Stimulated activated CD4-positive, alpha-beta T cell treated with anti-CD3 and anti-CD28 coated beads, Interleukin-15, amount 100 ng/mL, for 48 hours (primary cell): ENCODE results near the gene TPGS1.

Experiments used
- DNase-seq, 2 donors: peaks; one replicate each; pipeline ENCODE4 v3.0.0-alpha.2; 2020; ENCODE audit warnings: low read depth in 2 of 2

The TPGS1 gene, protein sequence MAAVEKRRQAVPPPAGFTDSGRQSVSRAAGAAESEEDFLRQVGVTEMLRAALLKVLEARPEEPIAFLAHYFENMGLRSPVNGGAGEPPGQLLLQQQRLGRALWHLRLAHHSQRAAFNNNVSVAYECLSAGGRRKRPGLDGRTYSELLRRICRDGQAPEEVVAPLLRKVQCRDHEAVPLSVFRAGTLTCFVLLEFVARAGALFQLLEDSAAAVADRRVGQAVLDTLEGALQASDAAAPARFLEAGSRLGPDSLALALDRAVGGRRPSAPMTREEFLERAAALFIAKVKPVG

DNA sequence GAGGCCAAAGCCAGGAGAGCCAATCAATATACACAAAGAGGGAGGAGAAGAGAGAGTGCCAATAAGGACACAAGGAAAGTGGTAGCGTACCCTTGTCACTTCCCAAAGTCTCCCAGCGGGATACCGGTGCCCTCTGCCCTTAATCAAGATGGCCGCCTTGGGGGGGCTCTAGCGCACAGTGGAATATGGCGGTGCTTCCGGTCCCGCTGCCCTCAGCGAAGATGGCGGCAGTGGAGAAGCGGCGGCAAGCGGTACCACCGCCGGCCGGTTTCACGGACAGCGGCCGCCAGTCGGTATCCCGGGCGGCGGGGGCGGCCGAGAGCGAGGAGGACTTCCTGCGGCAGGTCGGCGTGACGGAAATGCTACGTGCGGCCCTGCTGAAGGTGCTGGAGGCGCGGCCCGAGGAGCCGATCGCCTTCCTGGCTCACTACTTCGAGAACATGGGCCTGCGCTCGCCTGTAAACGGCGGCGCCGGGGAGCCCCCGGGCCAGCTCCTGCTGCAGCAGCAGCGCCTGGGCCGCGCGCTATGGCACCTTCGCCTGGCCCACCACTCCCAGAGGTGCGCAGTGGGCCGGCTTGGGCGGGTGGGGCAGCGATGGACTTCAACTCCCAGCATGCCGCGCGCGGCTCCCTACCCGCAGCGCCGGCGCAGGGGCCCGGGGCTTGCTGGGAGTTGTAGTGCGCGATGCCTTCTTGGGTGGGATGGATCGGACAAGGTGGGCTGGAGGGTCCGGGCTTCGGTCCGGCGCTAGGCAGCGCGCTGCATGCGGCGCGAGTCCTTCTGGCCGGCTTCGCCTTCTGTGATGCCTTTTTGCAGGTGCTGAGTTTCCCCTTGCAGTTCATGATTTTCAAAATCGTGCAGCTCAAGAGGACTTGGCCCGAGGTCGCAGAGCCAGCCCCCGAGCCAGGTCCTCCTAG is at the start of gene TPGS1:
TSS of gene TPGS1 (plus strand) at position 212 of the 918 bp plus-strand sequence. CDS start at position 222, 10 bp downstream.
- peak; percentile 78 to 83 for DNase-seq

DNA sequence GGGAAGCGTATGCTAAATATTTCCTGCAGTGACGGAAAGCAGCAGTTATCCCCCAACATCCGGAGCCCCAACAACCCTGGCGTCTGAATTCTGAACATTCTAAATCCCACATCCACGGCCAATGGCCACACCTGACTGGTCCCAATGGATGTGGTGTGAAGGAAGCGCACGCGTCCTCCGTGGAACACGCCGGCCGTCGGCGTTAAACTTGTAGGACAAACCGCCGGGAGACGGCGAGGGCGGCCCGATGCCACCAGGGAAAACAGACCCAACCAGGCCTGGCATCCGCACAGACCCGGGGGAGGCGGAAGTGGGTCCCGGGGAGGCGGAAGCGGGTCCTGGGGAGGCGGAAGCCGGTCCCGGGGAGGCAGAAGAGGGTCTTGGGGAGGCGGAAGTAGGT is 49.7 kb upstream of the TPGS1 start:
- no peak for DNase-seq

DNA sequence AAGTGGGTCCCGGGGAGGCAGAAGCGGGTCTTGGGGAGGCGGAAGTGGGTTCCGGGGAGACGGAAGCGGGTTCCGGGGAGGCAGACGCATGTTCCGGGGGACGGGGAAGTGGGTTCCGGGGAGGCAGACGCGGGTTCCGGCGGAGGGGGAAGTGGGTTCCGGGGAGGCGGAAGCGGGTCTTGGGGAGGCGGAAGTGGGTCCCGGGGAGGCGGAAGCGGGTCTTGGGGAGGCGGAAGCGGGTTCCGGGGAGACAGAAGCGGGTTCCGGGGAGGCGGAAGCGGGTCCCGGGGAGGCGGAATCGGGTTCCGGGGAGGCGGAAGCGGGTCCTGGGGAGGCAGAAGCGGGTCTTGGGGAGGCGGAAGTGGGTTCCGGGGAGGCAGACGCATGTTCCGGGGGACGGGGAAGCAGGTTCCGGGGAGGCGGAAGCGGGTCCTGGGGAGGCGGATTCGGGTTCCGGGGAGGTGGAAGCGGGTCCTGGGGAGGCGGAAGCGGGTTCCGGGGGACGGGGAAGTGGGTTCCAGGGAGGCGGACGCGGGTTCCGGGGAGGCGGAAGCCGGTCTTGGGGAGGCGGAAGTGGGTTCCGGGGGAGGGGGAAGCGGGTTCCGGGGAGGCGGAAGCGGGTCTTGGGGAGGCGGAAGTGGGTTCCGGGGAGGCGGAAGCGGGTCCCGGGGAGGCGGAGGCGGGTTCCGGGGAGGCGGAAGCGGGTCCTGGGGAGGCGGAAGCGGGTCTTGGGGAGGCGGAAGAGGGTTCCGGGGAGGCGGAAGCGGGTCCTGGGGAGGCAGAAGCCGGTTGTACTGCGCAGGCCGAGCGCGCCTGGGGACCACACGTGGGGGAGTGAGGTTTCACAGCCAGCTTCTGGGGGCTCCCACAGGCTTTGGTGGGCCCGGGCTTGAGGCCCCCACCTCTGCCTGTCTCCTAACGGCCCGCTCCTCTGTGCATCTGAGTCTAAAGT is 48.9 kb upstream of the TPGS1 start:
- DNase-seq, result no peak

DNA sequence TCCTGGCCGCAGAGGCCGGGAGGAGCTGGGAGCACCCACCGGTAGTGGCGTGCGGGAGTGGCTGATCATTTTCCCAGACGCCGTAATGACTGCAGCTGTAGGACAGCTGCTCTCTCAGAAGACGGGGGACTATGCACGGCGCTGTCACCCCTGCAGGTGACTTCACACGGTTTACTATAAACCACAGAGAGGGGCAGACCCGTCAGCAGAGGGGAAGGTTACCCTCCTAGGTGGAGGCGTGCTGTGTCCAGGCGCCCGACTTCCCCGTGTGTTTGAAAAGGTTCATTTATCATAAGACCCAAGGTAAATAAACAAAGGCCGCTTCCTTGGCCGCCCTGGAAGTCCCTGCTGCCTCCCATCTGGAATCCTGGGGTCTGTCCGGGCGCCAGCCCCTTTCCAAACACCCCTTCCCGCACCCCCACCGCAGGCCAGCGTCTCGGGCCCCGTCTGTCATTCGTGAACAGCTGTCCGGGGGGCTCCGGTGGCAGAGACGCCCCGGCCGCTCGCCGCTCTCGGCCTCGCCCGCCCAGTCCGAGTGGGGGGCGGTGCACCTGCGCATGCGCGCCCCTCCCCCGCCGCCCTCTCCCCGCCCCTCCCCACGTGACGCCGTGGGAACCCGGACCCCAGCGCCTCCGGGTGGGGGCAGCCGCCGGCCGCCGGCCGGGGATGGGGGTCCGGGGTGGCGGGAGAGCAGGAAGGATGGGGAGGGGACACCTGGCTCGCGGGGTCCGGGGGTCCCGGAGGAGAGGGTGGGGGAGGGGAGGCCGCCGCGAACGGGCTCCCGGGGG is 47.4 kb upstream of the TPGS1 start:
- DNase-seq, result peak in 1 of 2 donors; percentile 10

DNA sequence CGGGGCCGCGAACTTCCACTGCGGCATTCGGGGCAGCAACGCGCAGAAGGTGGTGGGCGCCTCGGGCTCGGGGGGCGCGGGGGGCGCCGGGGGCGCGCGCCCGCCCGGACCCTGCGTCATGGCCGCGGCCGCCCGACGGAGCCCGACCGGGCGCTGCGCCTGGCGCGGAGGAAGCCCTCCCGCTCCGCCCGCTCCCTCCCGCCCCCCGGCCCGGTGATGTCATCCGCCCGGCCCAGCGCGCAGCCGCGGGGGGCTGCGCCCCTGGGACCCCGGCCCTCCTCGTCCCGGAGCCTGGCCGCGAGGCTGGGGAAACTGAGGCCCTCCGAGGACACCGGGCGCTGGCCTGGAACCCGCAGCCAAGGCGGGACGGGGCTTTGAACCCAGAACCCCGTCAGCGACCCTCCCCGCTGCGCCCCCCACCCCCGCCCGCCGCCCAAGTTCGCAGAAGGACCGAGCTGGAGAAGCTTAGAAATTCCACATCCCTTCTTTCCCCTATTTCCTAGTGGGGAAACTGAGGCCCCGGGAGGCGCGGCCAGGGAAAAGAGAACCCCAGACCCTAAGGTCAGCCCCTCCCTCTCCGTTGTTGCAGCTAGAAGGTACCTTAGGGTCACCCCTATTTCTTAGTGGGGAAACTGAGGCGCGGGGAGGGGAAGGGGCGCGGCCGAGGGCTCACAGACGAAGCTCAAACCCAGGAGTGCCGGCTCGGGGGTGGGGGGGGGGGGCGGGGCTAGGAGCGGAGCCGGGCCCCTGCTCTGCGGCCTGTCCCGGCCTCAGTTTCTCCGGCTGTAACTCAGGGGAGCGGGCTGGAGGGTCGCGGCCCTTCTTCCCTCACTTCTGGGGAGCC is 46.2 kb upstream of the TPGS1 start, which contains the start of gene SHC2:
TSS of gene SHC2 (minus strand) at position 157 of the 844 bp plus-strand sequence. CDS start at position 120, 37 bp downstream.
- DNase-seq, result no peak

DNA sequence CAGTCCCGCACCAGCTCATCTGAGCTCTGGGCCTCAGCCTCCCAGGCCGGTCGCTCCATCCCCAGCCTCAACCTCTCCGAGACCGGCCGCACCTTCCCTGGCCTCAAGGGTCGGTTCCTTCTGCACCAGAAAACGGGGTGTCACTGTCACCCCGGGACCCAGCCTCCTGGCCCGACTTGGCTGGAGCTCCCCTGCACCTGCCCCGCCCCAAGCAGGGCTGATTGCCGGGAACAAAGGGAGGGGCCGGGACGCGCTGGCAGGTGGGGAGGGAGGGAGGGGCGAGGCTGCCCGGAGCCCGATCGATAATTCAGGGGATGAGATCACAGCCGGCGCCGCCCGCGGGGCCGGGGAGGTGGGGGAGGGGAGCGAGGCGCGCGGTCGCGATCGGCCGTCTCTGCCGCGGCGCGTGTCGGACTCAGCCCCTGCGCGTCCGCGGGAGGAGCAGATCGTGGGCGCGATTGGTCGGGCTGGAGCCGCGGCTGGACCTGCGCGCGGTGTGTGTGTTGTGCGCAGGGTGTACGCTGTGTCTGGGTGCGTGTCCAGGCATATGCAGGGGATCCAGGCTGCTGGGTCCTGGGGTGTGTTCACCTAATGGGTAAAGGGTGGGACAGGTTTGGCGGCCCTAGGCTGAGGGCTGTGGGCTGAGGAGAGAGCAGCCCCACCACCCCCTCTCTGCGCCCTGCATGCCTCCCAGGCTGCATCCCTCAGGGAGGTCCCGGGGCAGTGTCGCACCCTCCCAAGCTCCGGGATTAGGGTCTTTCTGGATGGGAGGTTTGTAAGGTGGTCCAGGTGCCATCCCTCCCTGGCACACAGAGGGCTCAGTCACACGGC is 45.4 kb upstream of the TPGS1 start:
- no peak for DNase-seq

DNA sequence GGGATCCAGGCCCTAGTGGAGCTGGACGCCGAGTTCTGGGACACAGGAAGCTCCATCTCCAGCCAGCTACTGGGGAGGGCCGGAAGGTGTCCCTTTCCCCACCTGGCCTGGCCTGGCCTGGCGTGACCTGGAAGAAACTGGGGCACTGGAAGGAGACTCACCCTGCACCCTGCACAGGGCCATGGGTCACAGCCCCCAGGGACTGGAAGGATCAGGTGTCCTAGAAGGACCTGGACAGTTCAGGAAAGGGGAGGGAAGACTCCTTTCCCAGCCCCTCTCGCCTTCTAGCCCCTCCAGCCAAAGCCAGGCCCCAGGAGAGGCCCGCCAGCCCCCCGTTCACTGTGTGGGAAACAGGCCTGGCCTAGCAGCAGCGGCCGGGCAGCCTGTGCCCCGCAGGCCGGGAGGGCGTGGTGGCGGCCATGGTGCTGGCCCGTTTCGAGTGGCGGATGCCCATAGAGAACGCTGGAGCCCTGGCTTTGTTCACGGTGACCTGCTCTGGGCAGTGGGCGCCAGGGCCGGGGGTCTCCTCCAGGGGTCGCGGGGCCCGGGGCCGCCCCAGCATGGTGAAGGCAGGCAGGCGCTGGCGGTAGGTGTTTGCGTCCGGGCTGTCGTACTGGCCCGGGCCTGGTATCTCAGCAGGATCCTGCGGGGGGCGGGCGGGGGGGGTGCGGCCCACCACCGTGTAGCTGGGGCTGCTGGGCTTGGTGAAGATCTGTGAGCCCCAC is 43.7 kb upstream of the TPGS1 start:
- no peak for DNase-seq

DNA sequence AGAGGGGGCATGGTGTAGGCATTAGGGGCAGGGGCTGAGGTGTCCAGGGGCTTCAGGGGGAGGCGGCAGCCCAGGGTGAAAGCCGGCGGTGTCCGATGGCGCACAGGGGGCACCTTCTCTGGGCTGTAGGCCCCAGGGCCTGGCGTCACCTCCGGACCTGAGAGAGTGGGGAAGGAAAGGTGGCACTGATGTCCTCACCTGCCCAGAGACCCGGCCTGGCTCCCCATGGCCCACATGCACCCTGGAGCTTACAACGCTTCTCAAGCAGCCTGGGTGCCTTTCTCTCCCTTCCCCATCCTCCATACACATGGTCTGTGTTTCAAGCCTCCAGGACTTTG is 43.1 kb upstream of the TPGS1 start:
- DNase-seq, result no peak

DNA sequence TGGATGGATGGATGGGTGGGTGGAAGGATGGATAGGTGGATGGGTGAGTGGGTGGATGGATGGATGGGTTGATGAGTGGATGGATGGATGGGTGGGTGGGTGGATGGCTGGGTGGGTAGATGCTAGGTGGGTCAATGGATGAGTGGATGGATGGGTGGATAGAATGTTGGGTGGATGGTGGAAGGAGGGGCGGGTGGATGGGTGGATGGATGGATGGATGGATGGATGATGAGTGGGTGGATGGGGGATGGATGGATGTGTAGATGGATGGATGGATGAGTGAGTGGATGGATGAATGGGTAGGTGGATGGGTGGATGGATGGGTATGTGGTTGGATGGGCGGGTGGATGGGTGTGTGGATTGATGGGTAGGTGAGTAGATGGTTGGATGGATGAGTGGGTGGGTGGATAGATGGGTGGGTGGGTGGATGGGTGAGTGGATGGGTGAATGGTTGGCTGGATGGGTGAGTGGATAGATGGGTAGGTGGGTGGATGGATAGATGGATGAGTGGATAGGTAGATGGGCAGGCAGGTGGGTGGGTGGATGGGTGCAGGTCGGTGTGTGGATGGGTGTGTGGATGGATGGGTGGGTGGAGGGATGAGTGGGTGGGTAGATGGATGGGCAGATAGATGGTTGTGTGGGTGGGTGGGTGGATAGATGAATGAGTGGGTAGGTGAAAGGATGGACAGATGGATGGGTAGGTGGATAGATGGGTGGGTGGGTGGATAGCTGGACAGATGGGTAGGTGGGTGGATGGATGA is 42.1 kb upstream of the TPGS1 start:
- no peak for DNase-seq

DNA sequence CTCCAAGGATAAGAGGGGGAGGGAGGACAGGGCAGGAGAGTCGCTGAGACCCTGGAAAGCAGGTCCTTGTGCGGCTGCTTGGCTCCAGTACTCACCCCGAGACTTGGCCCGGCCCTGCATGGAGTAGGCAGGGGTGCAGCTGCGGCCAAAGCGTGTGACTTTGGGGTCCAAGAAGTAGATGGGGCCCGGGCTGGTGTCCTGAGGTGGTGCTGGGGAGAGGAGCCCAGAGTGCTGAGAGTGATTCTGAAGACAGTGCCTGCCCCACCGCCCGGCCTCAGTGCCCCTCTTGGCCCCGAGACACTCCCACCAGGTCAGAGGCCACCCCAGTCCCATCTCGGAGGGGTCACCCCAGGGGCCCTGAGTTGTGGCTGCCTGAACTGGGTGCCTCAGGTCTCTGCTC is 39.7 kb upstream of the TPGS1 start:
- no peak for DNase-seq

DNA sequence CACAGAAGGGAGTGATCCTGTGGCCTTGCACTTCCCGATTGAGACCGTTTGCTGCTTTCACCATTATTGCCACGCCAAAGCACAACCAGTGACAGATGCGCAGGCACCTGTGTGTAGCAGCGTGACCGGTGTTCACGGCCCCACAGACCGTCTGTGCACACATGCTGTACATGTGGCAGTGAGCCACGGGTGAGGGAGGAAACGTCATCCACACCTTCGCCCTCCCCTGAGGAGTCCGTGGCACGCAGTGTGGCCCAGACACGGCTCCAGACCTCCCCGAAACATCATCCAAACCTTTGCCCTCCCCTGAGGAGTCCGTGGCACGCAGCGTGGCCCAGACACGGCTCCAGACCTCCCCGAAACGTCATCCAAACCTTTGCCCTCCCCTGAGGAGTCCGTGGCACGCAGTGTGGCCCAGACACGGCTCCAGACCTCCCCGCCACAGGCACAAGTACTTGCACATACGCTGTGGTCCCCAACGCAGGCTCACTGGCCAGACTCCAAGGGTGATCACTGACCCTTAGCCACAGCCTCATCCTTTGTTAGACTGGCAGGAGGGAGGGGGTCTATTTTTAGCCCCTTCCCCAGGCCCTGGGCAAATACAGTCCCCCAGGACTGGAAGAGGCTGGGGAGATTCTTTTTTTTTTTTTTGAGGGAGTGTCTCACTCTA is 38.6 kb upstream of the TPGS1 start:
- no peak for DNase-seq

DNA sequence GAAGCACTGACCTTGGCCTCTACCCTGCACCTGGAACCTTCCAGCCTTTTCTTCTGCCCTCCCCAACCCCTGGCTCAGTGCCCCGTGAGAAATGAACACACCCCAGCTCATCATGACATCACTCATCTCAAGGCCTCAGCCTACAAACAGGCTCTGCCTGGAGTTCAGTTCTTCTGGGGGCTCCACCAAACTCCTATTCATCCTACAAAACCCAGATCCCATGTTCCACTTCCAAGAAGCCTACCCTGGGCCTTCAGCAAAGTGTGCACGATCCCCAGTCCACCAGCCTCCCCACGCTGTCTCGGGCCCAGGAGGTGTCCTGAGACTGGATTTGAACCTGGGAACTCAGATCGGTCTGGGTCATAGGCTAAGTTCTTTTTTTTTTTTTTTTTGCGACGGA is 37.5 kb upstream of the TPGS1 start:
- no peak for DNase-seq

DNA sequence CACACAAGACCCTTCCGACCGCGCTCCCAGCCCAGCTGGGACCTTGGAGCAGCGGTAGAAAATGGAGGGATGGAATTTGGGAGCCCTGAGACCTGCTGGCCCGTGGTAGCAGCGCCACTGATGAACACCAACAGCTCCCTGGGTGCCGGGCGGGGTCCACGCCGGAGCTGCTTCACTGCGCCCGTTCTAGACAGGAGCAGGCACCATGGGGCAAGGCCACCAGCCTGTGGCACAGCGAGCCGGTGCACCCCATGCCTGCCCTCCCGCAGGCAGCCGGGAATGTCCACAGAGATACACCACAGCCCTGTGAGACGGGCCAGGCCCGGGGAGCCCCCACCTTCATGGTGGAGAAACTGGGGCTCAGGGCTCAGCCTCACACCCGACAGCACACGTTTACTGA is 36.6 kb upstream of the TPGS1 start:
- no peak for DNase-seq

DNA sequence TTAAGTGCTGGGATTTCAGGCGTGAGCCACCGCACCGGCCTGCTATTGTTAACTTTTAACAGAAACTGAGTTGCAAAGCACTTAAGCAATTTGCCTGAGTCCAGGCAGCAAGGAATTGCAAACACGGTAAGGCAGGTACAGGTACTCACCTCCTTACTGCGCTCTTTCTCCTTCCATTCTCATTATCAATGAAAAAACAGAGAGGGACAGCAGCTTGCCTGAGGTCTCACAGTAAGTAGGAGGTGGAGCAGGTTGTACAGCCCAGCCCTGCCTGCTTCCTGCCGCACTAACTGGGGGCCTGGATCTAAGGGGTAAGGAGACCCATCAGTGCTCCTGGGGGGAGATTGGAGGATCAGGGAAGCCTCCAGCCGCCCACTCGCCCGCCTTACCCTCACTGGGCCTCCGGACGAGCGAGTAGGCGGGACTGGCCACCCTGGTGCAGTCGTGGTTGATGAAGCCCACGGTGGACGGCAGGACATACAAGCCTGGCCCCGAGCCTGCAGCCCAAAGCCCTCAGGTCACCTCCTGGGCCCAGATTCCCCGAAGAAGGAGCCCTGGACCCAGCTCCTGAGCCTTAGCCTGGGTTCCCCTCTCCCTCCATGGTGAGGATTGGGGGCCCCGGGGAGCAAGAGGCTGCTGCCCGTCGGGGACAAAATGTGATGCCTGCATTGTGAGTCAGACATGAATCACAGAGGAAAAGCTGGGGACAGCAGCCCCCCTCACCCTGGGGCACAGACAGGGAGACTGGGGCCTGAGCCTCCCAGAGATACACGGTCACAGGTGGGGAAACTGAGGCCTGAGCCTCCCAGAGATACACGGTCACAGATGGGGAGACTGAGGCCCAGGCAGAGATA is 35.1 kb upstream of the TPGS1 start:
- no peak for DNase-seq

DNA sequence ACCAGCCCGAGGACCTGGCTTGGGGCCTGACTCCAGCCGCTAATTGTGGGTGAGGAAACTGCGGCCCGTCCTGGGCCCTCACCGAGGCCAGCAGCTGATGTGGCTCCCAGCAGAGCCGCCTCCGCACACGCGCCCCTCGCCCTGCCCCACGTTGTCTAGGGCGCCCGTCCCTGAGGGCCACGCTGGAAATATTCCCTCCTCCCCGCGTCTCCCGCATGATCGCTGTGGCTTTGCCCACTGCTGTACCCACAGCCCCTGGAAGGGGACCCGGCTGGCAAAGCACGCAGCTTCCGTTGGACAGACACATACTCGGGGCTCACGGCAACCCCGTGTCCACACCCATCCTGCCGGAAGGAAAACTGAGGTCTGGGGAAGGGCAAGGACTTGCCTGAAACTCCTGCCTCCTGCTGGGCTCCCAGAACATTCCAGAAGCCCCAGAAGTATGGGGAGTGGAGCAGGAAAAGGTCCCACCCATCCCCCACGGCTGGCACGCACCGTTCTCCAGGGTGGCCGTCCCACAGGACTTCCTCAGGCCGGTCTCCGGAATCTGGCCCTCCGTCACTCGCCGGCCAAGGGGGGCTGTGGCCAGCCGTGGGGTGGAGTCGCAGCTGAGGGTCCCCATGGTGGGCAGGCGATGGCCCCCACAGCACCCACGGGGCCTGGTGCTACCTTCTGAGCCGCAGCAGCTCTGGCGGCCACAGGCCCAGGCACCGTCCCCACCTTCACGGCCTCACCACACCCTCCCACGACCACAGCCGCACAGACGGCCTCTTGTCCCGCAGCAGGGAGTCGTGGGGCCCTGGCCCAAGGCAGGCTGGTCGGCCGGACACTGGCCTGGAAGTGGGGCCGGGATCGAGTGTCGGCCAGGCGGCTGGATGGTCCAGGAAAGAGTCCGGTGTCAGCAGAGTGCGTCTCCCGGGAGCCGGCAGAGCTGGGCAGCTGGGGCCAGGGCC is 32.9 kb upstream of the TPGS1 start:
- no peak for DNase-seq
